Smooth muscle cell (in vitro differentiated cells): Measurements from ENCODE around the gene KLHL17. TPM values are rescaled to one million over a fixed set of nuclear protein-coding genes. Genes with fewer than 3 reads are reported as not detected.

Source experiments
- DNase-seq: peaks from one replicate; lab custom pipeline; 2025; ENCODE audit not compliant: unreplicated experiment; lab: John Stamatoyannopoulos, UW
- H2AFZ ChIP-seq: fragments of 200-600 bp; sonication (generic); 2 replicates; pipeline ENCODE4 v1.6.0; 2016; ENCODE audit warnings: antibody characterized with exemption, low read depth, mild to moderate bottlenecking
- H3F3A ChIP-seq: fragments of 200-600 bp; sonication (generic); 2 replicates; pipeline ENCODE4 v1.6.0; 2017; ENCODE audit warnings: antibody characterized with exemption, low read depth
- H3K27ac ChIP-seq: fragments of 200-600 bp; sonication (generic); 2 replicates; pipeline ENCODE4 v1.5.1; 2016; ENCODE audit warnings: low read depth, mild to moderate bottlenecking
- H3K27me3 ChIP-seq: fragments of 200-600 bp; sonication (generic); 2 replicates; pipeline ENCODE4 v1.6.1; 2016; ENCODE audit warnings: low read depth, mild to moderate bottlenecking
- H3K36me3 ChIP-seq: fragments of 200-600 bp; sonication (generic); 2 replicates; pipeline ENCODE4 v1.5.1; 2016; ENCODE audit warnings: low read depth
- H3K4me1 ChIP-seq: fragments of 200-600 bp; sonication (generic); 2 replicates; pipeline ENCODE4 v1.5.1; 2016; ENCODE audit warnings: low read depth
- H3K4me2 ChIP-seq: fragments of 200-600 bp; sonication (generic); 2 replicates; pipeline ENCODE4 v1.6.0; 2016; ENCODE audit warnings: mild to moderate bottlenecking
- H3K4me3 ChIP-seq: fragments of 200-600 bp; sonication (generic); 2 replicates; pipeline ENCODE4 v1.5.1; 2016; ENCODE audit warnings: mild to moderate bottlenecking
- H3K79me2 ChIP-seq: fragments of 200-600 bp; sonication (generic); 2 replicates; pipeline ENCODE4 v1.6.0; 2016; ENCODE audit warnings: low read depth, mild to moderate bottlenecking
- H3K9ac ChIP-seq: fragments of 200-600 bp; sonication (generic); 2 replicates; pipeline ENCODE4 v1.6.0; 2016; ENCODE audit warnings: low read depth
- H3K9me3 ChIP-seq: fragments of 200-600 bp; sonication (generic); replicated peaks from 2 replicates; pipeline ENCODE4 v1.5.1; 2016; ENCODE audit warnings: low read depth
- H4K20me1 ChIP-seq: fragments of 200-600 bp; sonication (generic); 2 replicates; pipeline ENCODE4 v1.6.0; 2016; ENCODE audit warnings: low read depth
- WGBS: methylation state at CpG from one replicate; pipeline ENCODE4 v1.1.7; 2016; ENCODE audit warnings: low lambda C conversion rate; 5-methylcytosine and 5-hydroxymethylcytosine counted together
- polyA plus RNA-seq: library from polyadenylated mRNA; unstranded; fragments of >200 nt; fragmentation: Nextera tagmentation; extraction: Ambion mirVana; gene quantifications from 2 replicates; pipeline ENCODE4 v1.2.1, GENCODE V29; 2016
- total RNA-seq: library from RNA; depleted of rRNA; stranded (reverse); fragments of >200 nt; gene quantifications from 2 replicates; pipeline ENCODE4 v1.2.3, GENCODE V29; 2014
- TF ChIP-seq, protein P1 (sequence below): fragments of 200-600 bp; sonication (generic); IDR thresholded peaks from 2 replicates; pipeline ENCODE4 v1.5.1; 2017; ENCODE audit warnings: borderline replicate concordance, mild to moderate bottlenecking, antibody characterized with exemption; ENCODE audit not compliant: insufficient read depth, poor library complexity, severe bottlenecking

The KLHL17 gene
- total and polyA plus RNA-seq, 2 experiments from 2014 or later: 10.2 to 29.9 TPM

DNA sequence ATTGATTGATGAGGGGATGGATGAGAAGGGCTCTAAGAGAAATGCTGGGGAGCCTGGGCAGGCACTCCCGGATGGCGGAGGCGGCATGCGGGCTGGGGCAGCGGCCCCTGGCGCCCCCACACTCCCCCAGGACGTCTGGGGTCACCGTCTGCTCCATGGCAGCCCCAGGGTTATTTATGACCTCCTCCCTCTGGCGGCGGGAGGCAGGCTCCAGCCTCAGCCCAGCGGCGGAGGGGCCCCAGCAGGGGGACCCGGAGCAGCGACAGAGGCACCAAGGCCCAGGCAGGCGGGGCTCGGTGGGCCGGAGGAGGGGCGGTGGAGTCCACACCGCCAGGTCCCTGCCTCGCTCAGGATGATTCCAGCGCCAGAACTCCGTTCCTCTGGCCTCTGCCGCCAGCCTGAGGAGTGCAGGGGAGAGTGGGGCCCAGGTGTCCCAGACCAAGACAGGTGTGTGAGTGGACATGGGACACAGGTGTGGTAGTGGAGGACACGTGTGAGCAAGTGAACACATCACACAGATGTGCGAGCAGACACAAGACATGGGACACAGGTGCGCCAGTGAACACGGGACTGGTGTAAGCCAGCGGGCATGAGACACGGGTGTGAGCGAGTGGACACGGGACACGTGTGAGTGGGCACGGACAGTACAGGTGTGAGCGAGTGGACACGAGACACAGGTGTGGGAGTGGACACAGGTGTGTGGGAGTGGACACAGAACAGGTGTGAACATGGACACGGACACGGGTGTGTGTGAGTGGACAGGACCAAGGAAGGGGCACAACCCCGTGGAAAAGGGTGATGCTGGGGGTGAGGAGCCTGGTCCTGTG is 39.2 kb upstream of the KLHL17 start:
- Histone ChIP-seq H3K79me2 (no peaks in the 10 kb centered on the region), H3K27ac (no peak overlapping the region), H3K27me3 (no peaks in the 10 kb centered on the region), H3K4me3 (no peak overlapping the region), H3K4me1 (peaks cover 15% of the 10 kb centered on the region), H3K9ac (no peak overlapping the region), H2AFZ (no peak overlapping the region), H3K4me2 (peak overlapping the region; percentile 81), H3K36me3 (no peaks in the 10 kb centered on the region), H3F3A (no peaks in the 10 kb centered on the region), H4K20me1 (peaks cover 27% of the 10 kb centered on the region), H3K9me3 (no peaks in the 10 kb centered on the region)
- TF ChIP-seq, protein P1, sequence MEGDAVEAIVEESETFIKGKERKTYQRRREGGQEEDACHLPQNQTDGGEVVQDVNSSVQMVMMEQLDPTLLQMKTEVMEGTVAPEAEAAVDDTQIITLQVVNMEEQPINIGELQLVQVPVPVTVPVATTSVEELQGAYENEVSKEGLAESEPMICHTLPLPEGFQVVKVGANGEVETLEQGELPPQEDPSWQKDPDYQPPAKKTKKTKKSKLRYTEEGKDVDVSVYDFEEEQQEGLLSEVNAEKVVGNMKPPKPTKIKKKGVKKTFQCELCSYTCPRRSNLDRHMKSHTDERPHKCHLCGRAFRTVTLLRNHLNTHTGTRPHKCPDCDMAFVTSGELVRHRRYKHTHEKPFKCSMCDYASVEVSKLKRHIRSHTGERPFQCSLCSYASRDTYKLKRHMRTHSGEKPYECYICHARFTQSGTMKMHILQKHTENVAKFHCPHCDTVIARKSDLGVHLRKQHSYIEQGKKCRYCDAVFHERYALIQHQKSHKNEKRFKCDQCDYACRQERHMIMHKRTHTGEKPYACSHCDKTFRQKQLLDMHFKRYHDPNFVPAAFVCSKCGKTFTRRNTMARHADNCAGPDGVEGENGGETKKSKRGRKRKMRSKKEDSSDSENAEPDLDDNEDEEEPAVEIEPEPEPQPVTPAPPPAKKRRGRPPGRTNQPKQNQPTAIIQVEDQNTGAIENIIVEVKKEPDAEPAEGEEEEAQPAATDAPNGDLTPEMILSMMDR: peak; percentile 32
- 34% methylated on average over 35 of the region's 38 CpGs for WGBS
- DNase-seq: peak; percentile 19

DNA sequence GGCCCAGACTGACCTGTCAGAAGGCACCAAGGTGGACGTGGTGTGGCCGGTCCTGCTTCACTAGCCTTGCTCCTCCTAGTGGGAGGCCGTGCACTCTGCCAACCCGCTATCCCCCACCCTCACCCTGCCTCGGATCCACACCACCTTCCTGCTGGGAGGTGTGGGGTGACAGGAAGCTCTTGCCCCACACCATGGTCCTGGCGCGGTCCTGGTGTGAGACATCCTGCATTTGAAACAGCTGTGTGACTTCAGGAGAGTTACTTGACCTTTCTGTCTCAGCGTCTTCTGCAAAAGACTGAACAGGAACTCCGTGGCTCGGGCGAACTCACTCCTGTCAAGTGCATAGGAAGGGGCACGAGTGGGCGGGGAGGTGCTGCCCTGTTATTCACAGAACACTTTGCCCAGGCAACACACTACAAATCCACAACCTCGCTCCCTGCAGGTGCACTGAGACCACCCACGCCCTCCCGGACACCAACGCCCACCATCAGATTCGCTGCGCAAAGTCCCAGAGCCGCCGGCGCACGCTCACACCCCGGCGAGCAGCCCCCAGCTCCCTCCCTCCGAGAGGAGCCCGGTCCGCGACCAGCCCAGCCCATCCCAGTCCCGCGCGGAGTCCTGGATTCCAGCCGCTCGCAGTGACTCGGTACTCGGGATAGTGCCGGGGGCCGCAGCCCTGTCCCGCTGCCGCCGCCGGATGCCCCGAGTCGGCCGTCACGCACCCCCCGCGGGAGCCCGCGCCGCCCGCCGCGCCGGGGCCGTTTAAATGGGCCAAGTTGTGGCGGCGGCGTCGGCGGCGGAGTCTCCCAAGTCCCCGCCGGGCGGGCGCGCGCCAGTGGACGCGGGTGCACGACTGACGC is 37.0 kb upstream of the KLHL17 start, which contains the start of gene SAMD11:
Gene SAMD11, plus strand, starts transcription at position 793 of the 860 bp plus-strand sequence. CDS start 509 bp downstream, outside the sequence.
- Histone ChIP-seq H3K9ac (no peak within 1 kb of the TSS), H3K27me3 (no peaks in the 10 kb centered on the region)

DNA sequence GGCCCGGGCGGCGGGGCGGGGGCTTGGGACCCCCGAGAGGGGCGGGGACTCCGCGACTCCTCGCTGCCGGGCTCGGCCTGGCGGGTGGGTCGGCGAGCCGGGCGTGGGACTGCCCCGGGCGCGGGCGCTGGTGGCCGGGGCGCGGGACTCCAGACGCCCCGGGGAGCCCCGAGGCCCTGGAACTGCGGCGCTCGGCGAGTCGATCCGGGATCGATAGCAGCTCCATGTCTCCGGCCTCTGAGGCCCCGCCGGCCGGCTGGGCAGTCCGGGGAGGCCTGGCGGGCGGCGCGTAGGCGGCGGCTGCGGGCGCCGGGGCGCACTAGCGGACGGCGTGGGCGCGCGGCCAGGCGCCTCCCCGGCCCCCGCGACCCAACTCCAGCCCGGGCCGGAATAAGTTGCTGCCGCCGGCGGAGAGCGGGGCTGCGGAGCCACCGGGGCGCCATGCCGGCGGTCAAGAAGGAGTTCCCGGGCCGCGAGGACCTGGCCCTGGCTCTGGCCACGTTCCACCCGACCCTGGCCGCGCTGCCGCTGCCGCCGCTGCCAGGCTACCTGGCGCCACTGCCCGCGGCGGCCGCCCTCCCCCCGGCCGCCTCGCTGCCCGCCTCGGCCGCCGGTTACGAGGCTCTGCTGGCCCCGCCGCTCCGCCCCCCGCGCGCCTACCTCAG is 36.3 kb upstream of the KLHL17 start:
- H3K27ac ChIP-seq: no peak overlapping the region
- H3K4me1 ChIP-seq: peaks cover 15% of the 10 kb centered on the region
- H3K9me3 ChIP-seq: no peaks in the 10 kb centered on the region
- H3F3A ChIP-seq: no peaks in the 10 kb centered on the region
- no peaks in the 10 kb centered on the region for H3K27me3 ChIP-seq
- peak overlapping the region; percentile 95 for H3K4me2 ChIP-seq
- H2AFZ ChIP-seq: no peak overlapping the region
- H3K9ac ChIP-seq: no peak overlapping the region
- DNase-seq: no peak
- no peaks in the 10 kb centered on the region for H3K36me3 ChIP-seq
- TF ChIP-seq, protein P1: no peak
- H3K4me3 ChIP-seq: peak overlapping the region; percentile 56
- H3K79me2 ChIP-seq: no peaks in the 10 kb centered on the region
- WGBS: 0% methylated on average over 23 of the region's 98 CpGs
- peaks cover 53% of the 10 kb centered on the region for H4K20me1 ChIP-seq

More for the DNA sequence above, 37.0 kb upstream of the KLHL17 start, which contains the start of gene SAMD11:
- Histone ChIP-seq H3K4me2 (peak within 1 kb of the TSS; percentile 95), H2AFZ (peak within 1 kb of the TSS; percentile 59), H3K36me3 (no peaks in the 10 kb centered on the region), H3K79me2 (no peaks in the 10 kb centered on the region), H4K20me1 (peaks cover 45% of the 10 kb centered on the region), H3K27ac (no peak within 1 kb of the TSS), H3K9me3 (no peaks in the 10 kb centered on the region), H3F3A (no peaks in the 10 kb centered on the region), H3K4me3 (peak within 1 kb of the TSS; percentile 56), H3K4me1 (peaks cover 15% of the 10 kb centered on the region)
- TF ChIP-seq, protein P1: no peak
- WGBS: 4% methylated on average over 65 of the region's 72 CpGs
- peak; percentile 49 for DNase-seq
